ENCODE measurements around the gene CMC2.

Gene CMC2

GRCh38 chr16:80971819-80972218 is 34.9 kb downstream of the CMC2 start:
- Histone ChIP-seq H3K27ac (replicated peaks) (no peak overlapping the region), H3K4me3 (replicated peaks; ENCODE audit: insufficient read depth, low read length) (no peak overlapping the region)
- DNase-seq (ENCODE audit: low read depth in 1 of 2, low spot score in 1 of 2), result no peak

GRCh38 chr16:80969114-80969484 is 37.6 kb downstream of the CMC2 start:
- Histone ChIP-seq H3K4me3 (replicated peaks; ENCODE audit: insufficient read depth, low read length) (no peak overlapping the region), H3K27me3 (ENCODE audit: insufficient read depth, poor library complexity, severe bottlenecking) (no peaks in the 10 kb centered on the region), H3K27ac (replicated peaks) (no peak overlapping the region)
- TF ChIP-seq GABPA (IDR thresholded peaks at IDR 0.05; ENCODE audit: low read depth), result no peak
- no peak for TF ChIP-seq SPI1 (IDR thresholded peaks at IDR 0.05; ENCODE audit: borderline replicate concordance, low read depth)
- no peak for DNase-seq (ENCODE audit: low read depth in 1 of 2, low spot score in 1 of 2)

More at GRCh38 chr16:80971819-80972218, 34.9 kb downstream of the CMC2 start:
- TF ChIP-seq CTCF (IDR thresholded peaks at IDR 0.05; ENCODE audit: insufficient read depth, low read length) (no peak), SPI1 (IDR thresholded peaks at IDR 0.05; ENCODE audit: borderline replicate concordance, low read depth) (no peak), REST (IDR thresholded peaks at IDR 0.05; ENCODE audit: insufficient replicate concordance, low read depth) (no peak), POLR2AphosphoS5 (IDR thresholded peaks at IDR 0.05; ENCODE audit: low read depth) (no peak), GABPA (IDR thresholded peaks at IDR 0.05; ENCODE audit: low read depth) (no peak)
- H3K27me3 ChIP-seq (ENCODE audit: insufficient read depth, poor library complexity, severe bottlenecking), result no peaks in the 10 kb centered on the region

GRCh38 chr16:80968386-80969113 is 38.1 kb downstream of the CMC2 start:
- no peak for DNase-seq (ENCODE audit: low read depth in 1 of 2, low spot score in 1 of 2)
- Histone ChIP-seq H3K27ac (replicated peaks) (no peak overlapping the region), H3K27me3 (ENCODE audit: insufficient read depth, poor library complexity, severe bottlenecking) (no peaks in the 10 kb centered on the region), H3K4me3 (replicated peaks; ENCODE audit: insufficient read depth, low read length) (no peak overlapping the region)
- no peak for TF ChIP-seq CTCF (IDR thresholded peaks at IDR 0.05; ENCODE audit: insufficient read depth, low read length)
- TF ChIP-seq POLR2AphosphoS5 (IDR thresholded peaks at IDR 0.05; ENCODE audit: low read depth), result no peak
- TF ChIP-seq SPI1 (IDR thresholded peaks at IDR 0.05; ENCODE audit: borderline replicate concordance, low read depth), result no peak
- TF ChIP-seq REST (IDR thresholded peaks at IDR 0.05; ENCODE audit: insufficient replicate concordance, low read depth), result no peak
- TF ChIP-seq GABPA (IDR thresholded peaks at IDR 0.05; ENCODE audit: low read depth), result no peak

GRCh38 chr16:80966617-80967016 is 40.1 kb downstream of the CMC2 start:
- no peak for TF ChIP-seq POLR2AphosphoS5 (IDR thresholded peaks at IDR 0.05; ENCODE audit: low read depth)
- no peak for TF ChIP-seq REST (IDR thresholded peaks at IDR 0.05; ENCODE audit: insufficient replicate concordance, low read depth)
- TF ChIP-seq SPI1 (IDR thresholded peaks at IDR 0.05; ENCODE audit: borderline replicate concordance, low read depth), result no peak
- TF ChIP-seq CTCF (IDR thresholded peaks at IDR 0.05; ENCODE audit: insufficient read depth, low read length), result no peak
- no peak for TF ChIP-seq GABPA (IDR thresholded peaks at IDR 0.05; ENCODE audit: low read depth)
- Histone ChIP-seq H3K4me3 (replicated peaks; ENCODE audit: insufficient read depth, low read length) (no peak overlapping the region), H3K27ac (replicated peaks) (no peak overlapping the region), H3K27me3 (ENCODE audit: insufficient read depth, poor library complexity, severe bottlenecking) (no peaks in the 10 kb centered on the region)
- DNase-seq (ENCODE audit: low read depth in 1 of 2, low spot score in 1 of 2), result no peak
